ENCODE measurements around the gene SLC9A9. TPM values are rescaled to one million over a fixed set of nuclear protein-coding genes. Genes with fewer than 3 reads are reported as not detected.

The SLC9A9 gene
- total and polyA plus RNA-seq, 4 donors = 12.0 to 39.7 (median 19.1) TPM

GRCh38 chr3:143775459-143775858 lies 72.8 kb downstream of the SLC9A9 start:
- peak overlapping the region; percentile 16 for H3K4me3 ChIP-seq (ENCODE audit: low read depth, low read length)
- no peaks in the 10 kb centered on the region for H3K27me3 ChIP-seq (ENCODE audit: control insufficient read depth, insufficient read depth, low read length)
- no peaks in the 10 kb centered on the region for H3K4me1 ChIP-seq (ENCODE audit: control insufficient read depth, insufficient read depth, low read length)
- H3K9me3 ChIP-seq (ENCODE audit: control insufficient read depth, insufficient read depth, low read length) = no peaks in the 10 kb centered on the region
- peak in 3 of 6 donors; percentile 43 to 89 (median 68) for DNase-seq (ENCODE audit: low read depth in 4 of 6, low spot score in 6 of 6)
- WGBS (ENCODE audit: insufficient coverage) = 80% methylated on average over 1 of the region's 4 CpGs
- H3K36me3 ChIP-seq (ENCODE audit: control insufficient read depth, insufficient read depth, low read length) = no peaks in the 10 kb centered on the region
- H3K27ac ChIP-seq (ENCODE audit: low read depth, low read length) = no peak overlapping the region

DNA sequence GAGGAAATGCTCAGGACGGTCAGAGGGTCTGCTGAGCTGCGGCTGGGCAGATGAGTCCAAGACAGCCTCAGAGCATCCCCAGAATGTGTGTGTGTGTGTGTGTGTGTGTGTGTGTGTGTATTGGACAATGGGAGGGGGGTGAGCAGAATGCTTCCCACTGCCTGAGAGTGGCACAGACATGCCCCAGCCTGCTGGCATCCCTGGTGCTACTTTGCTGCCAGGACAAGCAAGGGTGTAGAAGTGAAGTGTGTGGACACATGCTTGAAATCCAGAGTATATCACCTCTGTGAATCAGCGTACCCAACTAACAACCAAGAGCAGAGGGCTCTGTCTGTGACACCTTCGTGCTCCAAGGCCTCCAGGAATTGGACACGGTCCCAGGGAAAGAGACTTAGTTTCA lies 76.3 kb downstream of the SLC9A9 start:
- H3K36me3 ChIP-seq (ENCODE audit: control insufficient read depth, insufficient read depth, low read length) = no peaks in the 10 kb centered on the region
- no peaks in the 10 kb centered on the region for H3K27me3 ChIP-seq (ENCODE audit: control insufficient read depth, insufficient read depth, low read length)
- DNase-seq (ENCODE audit: low read depth in 4 of 6, low spot score in 6 of 6) = no peak
- no peaks in the 10 kb centered on the region for H3K4me1 ChIP-seq (ENCODE audit: control insufficient read depth, insufficient read depth, low read length)
- H3K9me3 ChIP-seq (ENCODE audit: control insufficient read depth, insufficient read depth, low read length) = no peaks in the 10 kb centered on the region
- WGBS (ENCODE audit: insufficient coverage) = 100% methylated on average over 1 of the region's 5 CpGs
- H3K27ac ChIP-seq (ENCODE audit: low read depth, low read length) = no peak overlapping the region
- H3K4me3 ChIP-seq (ENCODE audit: low read depth, low read length) = no peak overlapping the region

GRCh38 chr3:143771258-143771657 lies 77.0 kb downstream of the SLC9A9 start:
- DNase-seq (ENCODE audit: low read depth in 4 of 6, low spot score in 6 of 6) = peak in 1 of 6 donors; percentile 22
- WGBS (ENCODE audit: insufficient coverage) = 56% methylated on average over 1 of the region's 3 CpGs
- Histone ChIP-seq H3K27ac (ENCODE audit: low read depth, low read length) (no peak overlapping the region), H3K27me3 (ENCODE audit: control insufficient read depth, insufficient read depth, low read length) (no peaks in the 10 kb centered on the region), H3K36me3 (ENCODE audit: control insufficient read depth, insufficient read depth, low read length) (no peaks in the 10 kb centered on the region), H3K4me1 (ENCODE audit: control insufficient read depth, insufficient read depth, low read length) (no peaks in the 10 kb centered on the region), H3K9me3 (ENCODE audit: control insufficient read depth, insufficient read depth, low read length) (no peaks in the 10 kb centered on the region), H3K4me3 (ENCODE audit: low read depth, low read length) (no peak overlapping the region)

GRCh38 chr3:143770391-143770790 lies 77.9 kb downstream of the SLC9A9 start:
- Histone ChIP-seq H3K27me3 (ENCODE audit: control insufficient read depth, insufficient read depth, low read length) (no peaks in the 10 kb centered on the region), H3K27ac (ENCODE audit: low read depth, low read length) (no peak overlapping the region), H3K9me3 (ENCODE audit: control insufficient read depth, insufficient read depth, low read length) (no peaks in the 10 kb centered on the region), H3K4me1 (ENCODE audit: control insufficient read depth, insufficient read depth, low read length) (no peaks in the 10 kb centered on the region), H3K36me3 (ENCODE audit: control insufficient read depth, insufficient read depth, low read length) (no peaks in the 10 kb centered on the region), H3K4me3 (ENCODE audit: low read depth, low read length) (no peak overlapping the region)
- no CpG with 5 or more reads among the region's 2 CpGs for WGBS (ENCODE audit: insufficient coverage)
- no peak for DNase-seq (ENCODE audit: low read depth in 4 of 6, low spot score in 6 of 6)

GRCh38 chr3:143769616-143770015 lies 78.7 kb downstream of the SLC9A9 start:
- Histone ChIP-seq H3K4me3 (ENCODE audit: low read depth, low read length) (no peak overlapping the region), H3K36me3 (ENCODE audit: control insufficient read depth, insufficient read depth, low read length) (no peaks in the 10 kb centered on the region), H3K4me1 (ENCODE audit: control insufficient read depth, insufficient read depth, low read length) (no peaks in the 10 kb centered on the region), H3K9me3 (ENCODE audit: control insufficient read depth, insufficient read depth, low read length) (no peaks in the 10 kb centered on the region), H3K27me3 (ENCODE audit: control insufficient read depth, insufficient read depth, low read length) (no peaks in the 10 kb centered on the region), H3K27ac (ENCODE audit: low read depth, low read length) (peak overlapping the region; percentile 36)
- no CpG with 5 or more reads among the region's 1 CpG for WGBS (ENCODE audit: insufficient coverage)
- no peak for DNase-seq (ENCODE audit: low read depth in 4 of 6, low spot score in 6 of 6)

- no peaks in the 10 kb centered on the region for H3K36me3 ChIP-seq (ENCODE audit: control insufficient read depth, insufficient read depth, low read length)
- no peak overlapping the region for H3K4me3 ChIP-seq (ENCODE audit: low read depth, low read length)
- H3K27ac ChIP-seq (ENCODE audit: low read depth, low read length) = no peak overlapping the region
- no CpG with 5 or more reads among the region's 1 CpG for WGBS (ENCODE audit: insufficient coverage)
- H3K4me1 ChIP-seq (ENCODE audit: control insufficient read depth, insufficient read depth, low read length) = no peaks in the 10 kb centered on the region
- no peak for DNase-seq (ENCODE audit: low read depth in 4 of 6, low spot score in 6 of 6)
- H3K27me3 ChIP-seq (ENCODE audit: control insufficient read depth, insufficient read depth, low read length) = no peaks in the 10 kb centered on the region
- no peaks in the 10 kb centered on the region for H3K9me3 ChIP-seq (ENCODE audit: control insufficient read depth, insufficient read depth, low read length)
These were observed 83.4 kb downstream of the SLC9A9 start for GRCh38 chr3:143764840-143765239.

GRCh38 chr3:143763564-143764162 lies 84.6 kb downstream of the SLC9A9 start:
- no peaks in the 10 kb centered on the region for H3K27me3 ChIP-seq (ENCODE audit: control insufficient read depth, insufficient read depth, low read length)
- H3K4me3 ChIP-seq (ENCODE audit: low read depth, low read length) = no peak overlapping the region
- no peak overlapping the region for H3K27ac ChIP-seq (ENCODE audit: low read depth, low read length)
- H3K4me1 ChIP-seq (ENCODE audit: control insufficient read depth, insufficient read depth, low read length) = no peaks in the 10 kb centered on the region
- H3K36me3 ChIP-seq (ENCODE audit: control insufficient read depth, insufficient read depth, low read length) = no peaks in the 10 kb centered on the region
- DNase-seq (ENCODE audit: low read depth in 4 of 6, low spot score in 6 of 6) = peak in 3 of 6 donors; percentile 35 to 87 (median 75)
- H3K9me3 ChIP-seq (ENCODE audit: control insufficient read depth, insufficient read depth, low read length) = no peaks in the 10 kb centered on the region

DNA sequence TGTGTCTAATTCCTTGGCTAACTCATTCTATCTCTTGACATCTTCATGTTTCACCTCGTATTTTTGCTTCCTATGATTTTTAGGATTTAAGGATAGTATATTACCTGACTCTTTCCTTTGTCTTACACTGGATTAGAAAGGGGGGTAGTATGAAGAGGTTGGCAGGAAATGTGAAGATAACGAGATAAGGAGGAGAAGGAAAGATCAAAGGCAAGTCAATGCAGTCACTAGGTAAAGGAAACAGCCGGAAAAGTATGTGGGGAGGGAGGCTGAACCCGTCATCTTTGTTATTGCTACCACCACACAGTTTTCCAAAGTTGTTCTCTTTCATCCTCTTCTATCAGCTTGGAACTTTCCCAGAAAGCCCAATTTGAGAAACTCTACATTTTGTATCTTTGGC lies 90.6 kb downstream of the SLC9A9 start:
- Histone ChIP-seq H3K4me3 (ENCODE audit: low read depth, low read length) (no peak overlapping the region), H3K27ac (ENCODE audit: low read depth, low read length) (no peak overlapping the region), H3K27me3 (ENCODE audit: control insufficient read depth, insufficient read depth, low read length) (no peaks in the 10 kb centered on the region), H3K36me3 (ENCODE audit: control insufficient read depth, insufficient read depth, low read length) (no peaks in the 10 kb centered on the region), H3K9me3 (ENCODE audit: control insufficient read depth, insufficient read depth, low read length) (no peaks in the 10 kb centered on the region), H3K4me1 (ENCODE audit: control insufficient read depth, insufficient read depth, low read length) (no peaks in the 10 kb centered on the region)
- no peak for DNase-seq (ENCODE audit: low read depth in 4 of 6, low spot score in 6 of 6)
- no CpG with 5 or more reads among the region's 4 CpGs for WGBS (ENCODE audit: insufficient coverage)

GRCh38 chr3:143755978-143756377 lies 92.3 kb downstream of the SLC9A9 start:
- H3K4me3 ChIP-seq (ENCODE audit: low read depth, low read length) = no peak overlapping the region
- 100% methylated on average over 1 of the region's 2 CpGs for WGBS (ENCODE audit: insufficient coverage)

GRCh38 chr3:143754090-143754489 lies 94.2 kb downstream of the SLC9A9 start:
- Histone ChIP-seq H3K27me3 (ENCODE audit: control insufficient read depth, insufficient read depth, low read length) (no peaks in the 10 kb centered on the region), H3K36me3 (ENCODE audit: control insufficient read depth, insufficient read depth, low read length) (no peaks in the 10 kb centered on the region), H3K27ac (ENCODE audit: low read depth, low read length) (no peak overlapping the region), H3K4me3 (ENCODE audit: low read depth, low read length) (no peak overlapping the region), H3K9me3 (ENCODE audit: control insufficient read depth, insufficient read depth, low read length) (no peaks in the 10 kb centered on the region), H3K4me1 (ENCODE audit: control insufficient read depth, insufficient read depth, low read length) (peaks cover 7% of the 10 kb centered on the region)
- no peak for DNase-seq (ENCODE audit: low read depth in 4 of 6, low spot score in 6 of 6)
- no CpG with 5 or more reads among the region's 1 CpG for WGBS (ENCODE audit: insufficient coverage)

More at GRCh38 chr3:143755978-143756377, 92.3 kb downstream of the SLC9A9 start:
- Histone ChIP-seq H3K9me3 (ENCODE audit: control insufficient read depth, insufficient read depth, low read length) (no peaks in the 10 kb centered on the region), H3K27ac (ENCODE audit: low read depth, low read length) (no peak overlapping the region), H3K4me1 (ENCODE audit: control insufficient read depth, insufficient read depth, low read length) (peaks cover 7% of the 10 kb centered on the region), H3K36me3 (ENCODE audit: control insufficient read depth, insufficient read depth, low read length) (no peaks in the 10 kb centered on the region), H3K27me3 (ENCODE audit: control insufficient read depth, insufficient read depth, low read length) (no peaks in the 10 kb centered on the region)
- no peak for DNase-seq (ENCODE audit: low read depth in 4 of 6, low spot score in 6 of 6)
